ENCODE data around the gene KLHL30. TPM values are rescaled to one million over a fixed set of nuclear protein-coding genes. Genes with fewer than 3 reads are reported as not detected.

KLHL30 gene
- total and polyA plus RNA-seq, 12 donors, result 0.10 to 4.3 (median 0.16) TPM; not detected in 4

DNA sequence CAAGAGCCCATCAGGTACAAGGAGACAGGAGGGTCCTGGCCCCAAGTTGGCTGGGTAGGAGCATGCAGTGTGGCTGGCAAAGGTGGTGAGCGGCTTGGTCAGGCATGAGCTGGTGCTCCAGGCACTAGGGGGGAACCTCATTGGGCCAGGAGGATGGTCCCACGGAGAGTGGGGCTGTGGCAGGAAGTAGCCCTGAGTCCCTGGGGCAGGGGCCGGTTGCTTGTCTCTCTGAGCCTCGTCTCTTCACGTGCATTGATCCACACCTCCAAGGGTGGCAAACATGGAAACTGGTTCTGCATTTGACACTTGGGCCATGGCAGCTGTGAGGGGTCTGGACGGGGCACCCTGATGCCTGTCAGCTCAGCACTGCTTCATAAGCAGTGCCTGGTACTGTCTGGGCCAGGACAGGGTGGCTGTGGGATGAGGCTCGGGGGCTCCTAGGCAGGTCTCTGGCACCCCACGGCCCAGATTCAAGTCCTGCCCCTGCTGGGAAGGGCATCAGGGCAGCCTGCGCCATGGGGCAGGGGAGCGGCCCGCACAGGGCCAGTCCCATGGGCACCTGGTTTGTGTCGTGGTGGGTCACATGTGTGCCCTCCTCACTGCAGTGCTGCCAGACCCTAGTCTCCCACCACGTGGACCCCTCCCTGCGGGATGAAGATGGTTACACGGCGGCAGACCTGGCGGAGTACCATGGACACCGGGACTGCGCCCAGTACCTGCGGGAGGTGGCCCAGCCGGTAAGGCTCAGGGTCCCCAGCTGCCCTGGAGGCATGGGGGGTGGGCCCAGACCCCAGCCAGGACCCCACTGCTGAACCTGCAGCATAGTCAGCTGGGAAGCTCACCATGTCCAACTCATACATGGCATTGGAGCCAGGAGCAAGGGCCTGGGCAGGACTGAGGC, 21.9 kb upstream of the KLHL30 start:
- Histone ChIP-seq H3K27me3 (peaks cover 15% of the 10 kb centered on the region), H3K9me3 (replicated peaks in 1 of 3) (no peaks in the 10 kb centered on the region), H3K4me1 (replicated peaks in 1 of 2) (no peaks in the 10 kb centered on the region), H3K4me3 (no peak overlapping the region), H3K36me3 (replicated peaks in 1 of 2) (no peaks in the 10 kb centered on the region), H3K27ac (no peak overlapping the region)
- 77 to 100% (median 86%) methylated on average over 1 to 21 of the region's 21 CpGs for WGBS, 4 donors
- DNase-seq, result no peak
- TF ChIP-seq POLR2A (IDR thresholded peaks at IDR 0.05), result no peak
- no peak for TF ChIP-seq CTCF (IDR thresholded peaks at IDR 0.05)
- intact Hi-C loops (cut with DNase I), result no loop called here

GRCh38 chr2:238117199-238118154, 21.0 kb upstream of the KLHL30 start:
- no peak for TF ChIP-seq CTCF (IDR thresholded peaks at IDR 0.05)
- no peak for TF ChIP-seq POLR2A (IDR thresholded peaks at IDR 0.05)
- no peaks in the 10 kb centered on the region for H3K36me3 ChIP-seq (replicated peaks in 1 of 2)
- 54 to 76% (median 70%) methylated on average over 2 to 11 of the region's 11 CpGs for WGBS, 4 donors
- no peak for DNase-seq
- H3K9me3 ChIP-seq (replicated peaks in 1 of 3), result no peaks in the 10 kb centered on the region
- H3K4me1 ChIP-seq (replicated peaks in 1 of 2), result no peaks in the 10 kb centered on the region
- intact Hi-C loops (cut with DNase I), result no loop called here
- no peak overlapping the region for H3K27ac ChIP-seq
- H3K4me3 ChIP-seq, result no peak overlapping the region
- H3K27me3 ChIP-seq, result peaks cover 15% of the 10 kb centered on the region

DNA sequence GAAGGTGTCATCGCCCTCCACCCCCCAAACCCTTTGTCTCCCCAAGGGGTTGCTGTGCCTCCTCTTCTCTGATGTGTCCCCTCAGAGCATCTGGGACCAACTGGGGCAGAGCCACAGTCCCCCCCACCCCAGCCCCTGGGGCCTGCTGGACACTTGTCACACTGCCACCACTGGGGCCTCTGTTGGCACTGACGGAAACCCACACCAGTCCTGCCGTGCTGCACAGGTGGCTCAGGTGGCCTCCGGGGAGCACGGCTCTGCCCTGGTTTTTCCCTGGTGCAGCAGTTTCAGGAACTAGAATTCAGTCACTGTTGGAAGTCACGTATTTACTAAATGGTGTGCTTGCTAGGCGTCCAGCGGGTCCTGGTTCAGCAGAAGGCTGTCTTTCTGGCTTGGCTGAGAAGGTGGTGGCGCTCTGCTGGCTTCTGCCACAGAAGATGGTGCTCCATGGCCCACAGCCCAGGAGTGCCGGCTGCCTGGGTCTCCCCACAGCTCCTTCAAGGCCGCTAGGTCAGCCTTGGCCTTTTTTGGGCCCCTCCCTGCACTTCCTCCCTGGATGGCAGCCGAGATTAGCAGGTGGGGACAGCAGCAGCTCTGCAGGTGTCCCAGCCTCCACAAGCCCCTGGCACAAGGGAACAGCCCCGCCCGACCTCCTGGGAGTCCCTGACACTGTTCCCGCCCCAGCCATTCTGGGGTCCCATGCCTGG, 18.6 kb upstream of the KLHL30 start:
- peaks cover 15% of the 10 kb centered on the region for H3K27me3 ChIP-seq
- H3K4me3 ChIP-seq, result no peak overlapping the region
- DNase-seq, result no peak
- TF ChIP-seq CTCF (IDR thresholded peaks at IDR 0.05), result no peak
- TF ChIP-seq POLR2A (IDR thresholded peaks at IDR 0.05), result no peak
- H3K9me3 ChIP-seq (replicated peaks in 1 of 3), result no peaks in the 10 kb centered on the region
- no peak overlapping the region for H3K27ac ChIP-seq
- no peaks in the 10 kb centered on the region for H3K36me3 ChIP-seq (replicated peaks in 1 of 2)
- H3K4me1 ChIP-seq (replicated peaks in 1 of 2), result no peaks in the 10 kb centered on the region
- WGBS, 4 donors, result 58 to 68% (median 64%) methylated on average over 7 to 15 of the region's 15 CpGs
- intact Hi-C loops (cut with DNase I), result no loop called here

All from adrenal gland (tissue), 12 donors.